GM10266 (cell line): ENCODE measurements around the gene ZNF74.

Source experiments
- DNase-seq: peaks from one replicate; pipeline ENCODE4 v3.0.0; 2012; ENCODE audit errors: extremely low spot score
- TF ChIP-seq, protein P1 (sequence below): IDR thresholded peaks from 2 replicates; pipeline ENCODE4 v1.5.1; 2012; ENCODE audit warnings: mild to moderate bottlenecking, low read depth; ENCODE audit not compliant: control insufficient read depth, insufficient read depth; ENCODE audit errors: missing control alignments

The ZNF74 gene

DNA sequence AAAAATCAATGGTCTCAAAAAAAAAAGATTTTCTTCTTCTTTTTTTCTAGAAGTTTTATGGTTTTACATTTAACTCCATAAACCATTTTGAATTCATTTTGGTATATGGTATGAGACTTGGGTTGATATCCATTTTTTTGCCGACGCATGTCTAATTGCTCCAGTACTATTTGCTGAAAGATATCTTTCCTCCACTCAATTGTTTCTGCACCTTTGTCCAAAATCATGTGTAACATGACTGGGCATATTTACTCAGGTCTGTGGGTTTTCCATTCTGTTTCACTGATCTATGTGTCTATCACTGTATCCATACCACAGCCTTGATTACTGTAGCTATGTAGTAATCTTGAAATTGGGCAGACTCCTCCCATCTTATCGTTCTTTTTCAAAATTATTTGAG, 59.3 kb downstream of the ZNF74 start:
- TF ChIP-seq, protein P1, sequence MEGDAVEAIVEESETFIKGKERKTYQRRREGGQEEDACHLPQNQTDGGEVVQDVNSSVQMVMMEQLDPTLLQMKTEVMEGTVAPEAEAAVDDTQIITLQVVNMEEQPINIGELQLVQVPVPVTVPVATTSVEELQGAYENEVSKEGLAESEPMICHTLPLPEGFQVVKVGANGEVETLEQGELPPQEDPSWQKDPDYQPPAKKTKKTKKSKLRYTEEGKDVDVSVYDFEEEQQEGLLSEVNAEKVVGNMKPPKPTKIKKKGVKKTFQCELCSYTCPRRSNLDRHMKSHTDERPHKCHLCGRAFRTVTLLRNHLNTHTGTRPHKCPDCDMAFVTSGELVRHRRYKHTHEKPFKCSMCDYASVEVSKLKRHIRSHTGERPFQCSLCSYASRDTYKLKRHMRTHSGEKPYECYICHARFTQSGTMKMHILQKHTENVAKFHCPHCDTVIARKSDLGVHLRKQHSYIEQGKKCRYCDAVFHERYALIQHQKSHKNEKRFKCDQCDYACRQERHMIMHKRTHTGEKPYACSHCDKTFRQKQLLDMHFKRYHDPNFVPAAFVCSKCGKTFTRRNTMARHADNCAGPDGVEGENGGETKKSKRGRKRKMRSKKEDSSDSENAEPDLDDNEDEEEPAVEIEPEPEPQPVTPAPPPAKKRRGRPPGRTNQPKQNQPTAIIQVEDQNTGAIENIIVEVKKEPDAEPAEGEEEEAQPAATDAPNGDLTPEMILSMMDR = no peak
- no peak for DNase-seq

GRCh38 chr22:20455709-20456063, 61.7 kb downstream of the ZNF74 start:
- no peak for DNase-seq
- TF ChIP-seq, protein P1 = no peak

- TF ChIP-seq, protein P1 = peak; percentile 97
- DNase-seq = peak; percentile 90
Observed at GRCh38 chr22:20456064-20456721, 62.2 kb downstream of the ZNF74 start.

GRCh38 chr22:20456722-20457076, 62.7 kb downstream of the ZNF74 start:
- DNase-seq = no peak
- TF ChIP-seq, protein P1 = no peak

DNA sequence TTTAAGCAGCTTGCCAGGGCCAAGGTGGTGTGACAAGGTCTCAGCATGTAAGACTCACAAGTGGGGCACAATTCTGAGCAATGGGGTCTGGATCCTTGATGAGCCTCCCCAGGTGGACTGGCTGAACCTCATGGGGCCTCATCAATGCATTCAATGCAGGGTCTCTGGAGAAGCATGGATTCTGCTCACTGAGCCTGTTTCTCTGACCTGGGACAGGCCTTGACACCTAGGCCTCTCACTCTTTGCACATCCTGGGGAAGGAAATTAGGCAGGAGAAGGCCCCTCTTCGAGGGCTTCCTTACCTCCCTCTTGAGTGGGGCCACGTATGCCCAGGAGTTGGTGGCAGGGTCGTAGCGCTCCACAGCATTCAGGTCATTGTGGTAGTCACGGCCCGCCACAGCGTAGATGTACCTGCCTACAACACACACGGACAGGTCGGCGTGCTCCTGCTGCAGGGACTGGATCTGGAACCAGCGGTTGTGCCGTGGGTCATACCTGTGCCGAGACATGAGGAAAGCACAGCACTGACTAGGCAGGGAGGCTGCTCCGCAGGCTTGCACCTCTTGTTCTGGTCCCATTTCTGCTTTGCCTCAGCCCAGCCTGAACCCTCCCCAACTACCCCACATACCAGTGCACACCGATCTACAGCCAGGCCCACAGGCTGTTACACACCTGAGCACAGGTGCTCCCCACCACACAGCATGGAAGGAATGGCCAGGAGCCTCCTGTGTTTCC, 63.7 kb downstream of the ZNF74 start:
- TF ChIP-seq, protein P1 = no peak

More for the DNA sequence above, 63.7 kb downstream of the ZNF74 start:
- DNase-seq = no peak
